ENCODE data around the gene JARID2.

DNA sequence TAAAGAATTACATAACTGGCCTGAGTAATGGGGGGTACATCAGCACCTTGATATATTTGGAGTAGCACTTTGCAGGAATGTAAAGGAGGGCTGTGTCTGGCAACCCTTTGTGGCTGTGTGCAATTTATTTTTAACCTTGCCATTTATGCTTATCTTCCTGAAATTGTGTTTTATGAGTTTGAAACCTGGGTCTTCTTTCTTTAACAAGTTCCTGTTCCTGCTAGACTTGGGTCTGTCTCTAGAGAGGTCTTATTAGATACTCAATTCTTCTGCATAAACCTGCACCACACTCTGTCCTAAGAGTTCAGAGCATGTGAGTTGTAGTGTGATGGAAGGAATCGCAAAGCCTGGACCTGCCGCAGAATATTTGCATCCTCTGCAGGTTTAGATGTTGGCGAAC lies 181.0 kb downstream of the JARID2 start:
- TF ChIP-seq, protein P1, sequence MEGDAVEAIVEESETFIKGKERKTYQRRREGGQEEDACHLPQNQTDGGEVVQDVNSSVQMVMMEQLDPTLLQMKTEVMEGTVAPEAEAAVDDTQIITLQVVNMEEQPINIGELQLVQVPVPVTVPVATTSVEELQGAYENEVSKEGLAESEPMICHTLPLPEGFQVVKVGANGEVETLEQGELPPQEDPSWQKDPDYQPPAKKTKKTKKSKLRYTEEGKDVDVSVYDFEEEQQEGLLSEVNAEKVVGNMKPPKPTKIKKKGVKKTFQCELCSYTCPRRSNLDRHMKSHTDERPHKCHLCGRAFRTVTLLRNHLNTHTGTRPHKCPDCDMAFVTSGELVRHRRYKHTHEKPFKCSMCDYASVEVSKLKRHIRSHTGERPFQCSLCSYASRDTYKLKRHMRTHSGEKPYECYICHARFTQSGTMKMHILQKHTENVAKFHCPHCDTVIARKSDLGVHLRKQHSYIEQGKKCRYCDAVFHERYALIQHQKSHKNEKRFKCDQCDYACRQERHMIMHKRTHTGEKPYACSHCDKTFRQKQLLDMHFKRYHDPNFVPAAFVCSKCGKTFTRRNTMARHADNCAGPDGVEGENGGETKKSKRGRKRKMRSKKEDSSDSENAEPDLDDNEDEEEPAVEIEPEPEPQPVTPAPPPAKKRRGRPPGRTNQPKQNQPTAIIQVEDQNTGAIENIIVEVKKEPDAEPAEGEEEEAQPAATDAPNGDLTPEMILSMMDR (IDR thresholded peaks at IDR 0.05) = no peak
- TF ChIP-seq POLR2A (IDR thresholded peaks at IDR 0.05) = no peak
